ENCODE data around the gene ELN.
"Not testable (repeated sequence)": the region's sequence is repeated elsewhere in the genome, so short reads cannot be mapped to it uniquely, and the experiment has no call there.

The ELN gene

GRCh38 chr7:74027683-74028320, at the start of gene ELN:
Gene ELN, plus strand, starts transcription at chr7:74028173. Its CDS starts 15 bp downstream, at chr7:74028188.
- DNase-seq (ENCODE audit: low spot score), result peak; percentile 71

GRCh38 chr7:73978661-73979563, 49.1 kb upstream of the ELN start:
- DNase-seq (ENCODE audit: low spot score), result no peak

DNA sequence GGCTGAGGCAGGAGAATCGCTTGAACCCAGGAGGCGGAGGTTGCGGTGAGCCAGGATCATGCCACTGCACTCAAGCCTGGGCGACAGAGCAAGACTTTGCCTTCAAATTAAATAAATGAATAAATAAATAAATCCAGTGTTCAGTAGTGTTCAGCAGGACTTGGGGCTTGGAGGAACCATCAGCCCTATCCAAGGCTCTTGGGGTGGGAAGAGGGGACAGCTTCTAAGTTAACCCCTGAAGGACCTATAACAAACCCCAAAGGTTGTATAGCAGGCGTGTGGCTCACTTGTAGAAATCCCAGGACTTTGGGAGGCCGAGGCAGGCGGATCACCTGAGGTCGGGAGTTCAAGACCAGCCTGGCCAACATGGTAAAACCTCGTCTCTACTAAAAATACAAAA, 48.3 kb upstream of the ELN start:
- DNase-seq (ENCODE audit: low spot score), result not testable (repeated sequence)

DNA sequence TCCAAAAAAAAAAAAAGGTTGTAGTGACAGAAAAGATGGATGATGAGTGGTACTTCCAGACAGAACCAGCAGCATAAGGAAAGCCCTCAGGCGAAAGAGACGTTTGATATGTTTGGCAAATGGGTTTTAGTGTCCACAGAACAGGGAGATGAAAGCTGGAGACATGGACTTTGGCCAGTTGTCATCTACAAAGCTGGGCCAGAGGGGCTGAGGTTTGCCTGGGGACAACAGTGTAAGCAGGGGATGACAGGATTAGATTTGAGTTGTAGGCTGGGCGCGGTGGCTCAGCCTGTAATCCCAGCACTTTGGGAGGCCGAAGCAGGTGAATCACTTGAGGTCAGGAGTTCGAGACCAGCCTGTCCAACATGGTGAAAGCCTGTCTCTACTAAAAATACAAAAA, 47.8 kb upstream of the ELN start:
- no peak for DNase-seq (ENCODE audit: low spot score)

- DNase-seq (ENCODE audit: low spot score), result no peak
Observed at GRCh38 chr7:73981933-73982332, 46.0 kb upstream of the ELN start.

GRCh38 chr7:73983437-73984164, 44.4 kb upstream of the ELN start:
- no peak for DNase-seq (ENCODE audit: low spot score)

- DNase-seq (ENCODE audit: low spot score), result no peak
Observed at GRCh38 chr7:73984481-73985205, 43.3 kb upstream of the ELN start.

DNA sequence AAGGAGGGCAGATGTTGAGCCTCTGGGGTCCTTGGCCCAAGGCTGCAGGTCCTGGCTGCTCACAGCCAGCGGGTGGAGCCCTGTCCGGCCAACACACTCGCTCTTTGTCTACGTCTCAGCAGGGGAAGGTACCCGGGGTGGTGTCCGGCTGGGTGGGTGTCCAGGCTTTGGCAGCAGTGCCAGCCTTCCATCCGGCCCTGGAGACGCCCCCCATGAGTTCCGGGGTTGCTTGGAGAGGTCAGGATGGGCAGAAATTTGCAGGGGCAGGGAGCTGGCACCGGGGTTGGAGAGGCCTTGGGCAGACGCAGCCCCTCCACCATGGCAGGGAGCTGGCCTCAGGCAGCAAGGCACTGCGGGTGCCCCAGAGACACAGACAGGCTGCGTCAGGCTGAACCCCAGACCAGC, 42.2 kb upstream of the ELN start:
- DNase-seq (ENCODE audit: low spot score), result no peak

DNA sequence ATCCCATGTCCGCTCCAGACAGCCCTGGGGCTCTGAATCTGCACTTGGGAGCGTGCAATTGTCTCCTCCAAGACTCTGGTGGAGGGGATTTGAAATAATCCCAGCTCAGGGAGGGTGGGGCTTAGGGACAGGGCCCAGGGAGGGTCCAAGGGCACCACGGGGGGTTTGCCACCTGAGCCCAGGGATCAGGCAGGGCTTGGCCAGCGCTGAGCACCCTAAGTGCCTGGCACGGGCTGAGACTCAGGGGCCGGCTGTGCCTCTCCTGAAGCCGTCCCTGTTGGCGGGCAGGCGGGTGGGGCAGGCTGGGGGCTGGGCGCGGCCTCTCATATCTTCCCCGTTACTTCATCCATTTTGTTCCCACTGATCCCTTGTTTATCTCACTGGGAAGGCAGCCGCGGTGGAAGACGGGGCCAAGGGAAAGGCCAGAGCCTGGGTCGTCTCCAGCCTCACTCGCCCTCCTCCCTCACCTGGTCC, 41.8 kb upstream of the ELN start:
- DNase-seq (ENCODE audit: low spot score), result no peak

DNA sequence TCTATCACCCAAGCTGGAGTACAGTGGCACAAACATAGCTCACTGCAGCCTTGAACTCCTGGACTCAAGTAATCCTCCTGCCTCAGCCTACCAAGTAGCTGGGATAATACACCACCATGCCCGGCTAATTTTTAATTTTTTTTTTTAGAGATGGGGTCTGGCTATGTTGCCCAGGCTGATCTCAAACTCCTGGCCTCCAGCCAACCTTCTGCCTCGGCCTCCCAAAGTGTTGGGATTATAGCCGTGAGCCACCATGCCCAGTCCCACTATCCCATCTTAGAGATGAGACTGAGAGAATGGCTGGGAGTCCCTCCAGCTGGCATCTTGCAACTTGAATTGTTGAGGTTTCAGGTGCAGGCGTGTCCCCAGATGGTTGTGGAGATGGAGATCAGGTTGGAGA, 40.7 kb upstream of the ELN start:
- no peak for DNase-seq (ENCODE audit: low spot score)

GRCh38 chr7:73988197-73988596, 39.8 kb upstream of the ELN start:
- peak; percentile 84 for DNase-seq (ENCODE audit: low spot score)

GRCh38 chr7:73991522-73992100, 36.4 kb upstream of the ELN start:
- DNase-seq (ENCODE audit: low spot score), result no peak

DNA sequence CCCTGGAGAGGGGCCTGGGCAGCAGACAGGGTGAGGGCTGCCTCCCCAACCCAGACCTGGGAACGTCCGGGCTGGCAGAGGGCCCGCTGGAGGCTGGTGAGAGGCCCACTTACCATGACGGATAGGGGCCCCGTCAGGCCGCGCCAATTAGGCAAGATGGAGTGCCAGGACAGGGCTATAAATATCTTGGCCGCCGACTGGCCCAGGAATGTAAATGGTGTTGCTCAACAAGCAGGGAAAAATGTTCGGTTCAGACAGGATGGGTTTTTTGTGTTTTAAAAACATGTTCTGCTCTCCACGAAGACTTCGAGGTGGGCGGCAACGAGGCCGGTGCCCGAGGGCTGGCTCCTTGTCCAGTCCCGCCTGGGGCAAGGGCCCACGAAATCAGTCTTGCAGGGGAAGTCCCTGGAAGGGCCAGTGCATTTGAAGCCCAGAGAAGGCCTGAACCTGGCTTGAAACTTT, 35.8 kb upstream of the ELN start:
- no peak for DNase-seq (ENCODE audit: low spot score)

DNA sequence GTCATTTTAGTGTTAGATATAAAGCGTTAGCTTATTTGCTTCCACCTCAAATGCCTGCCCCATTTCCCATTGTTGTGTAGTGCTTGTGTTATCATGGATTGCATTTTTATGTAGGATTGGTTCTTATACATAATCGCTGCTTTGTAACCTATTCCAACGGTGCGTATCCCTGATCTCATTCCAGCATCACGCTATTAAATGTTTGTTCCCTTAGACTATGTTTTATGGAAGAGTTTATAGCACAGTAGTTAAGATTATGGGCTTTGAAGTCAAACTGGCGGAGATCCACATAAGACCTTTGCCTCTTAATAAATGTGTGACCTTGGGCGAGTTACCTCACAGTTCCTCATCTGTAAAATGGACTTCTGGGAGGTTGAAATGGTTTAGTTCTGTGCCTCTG, 34.0 kb upstream of the ELN start:
- DNase-seq (ENCODE audit: low spot score), result no peak

DNA sequence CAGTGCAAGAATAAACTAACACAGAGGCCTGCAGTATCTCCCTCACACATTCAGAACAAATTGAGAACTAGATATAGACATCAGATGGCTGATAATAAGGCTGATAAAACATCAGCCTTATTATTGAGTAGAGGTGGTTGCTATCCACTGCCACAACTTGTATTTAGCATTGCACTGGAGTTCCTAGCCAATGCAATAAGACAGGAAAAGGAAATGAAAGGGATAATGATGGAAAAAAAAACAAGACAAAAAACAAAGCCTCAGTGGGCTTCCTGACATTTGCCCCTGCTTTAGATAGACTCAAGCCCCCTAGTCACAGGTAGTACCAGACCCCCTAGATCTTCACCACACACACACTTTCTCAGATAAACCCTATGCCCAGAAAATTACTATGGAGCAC, 33.2 kb upstream of the ELN start:
- no peak for DNase-seq (ENCODE audit: low spot score)

DNA sequence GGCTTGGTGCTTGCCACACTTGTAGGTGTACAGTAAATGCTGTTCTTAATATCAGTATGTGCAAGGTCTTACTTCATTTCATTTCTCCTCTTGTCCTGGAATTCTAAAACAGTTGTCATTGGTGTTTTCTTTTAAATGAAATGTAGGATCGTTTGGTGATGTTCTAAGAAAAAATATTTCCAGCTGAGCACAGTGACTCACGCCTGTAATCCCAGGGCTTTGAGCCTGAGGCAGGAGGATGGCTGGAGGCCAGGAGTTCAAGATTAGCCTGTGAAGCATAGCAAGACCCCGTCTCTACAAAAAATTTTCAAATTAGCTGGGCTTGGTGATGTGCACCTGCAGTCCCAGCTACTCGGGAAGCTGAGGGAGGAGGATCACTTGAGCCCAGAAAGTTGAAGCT, 32.6 kb upstream of the ELN start:
- no peak for DNase-seq (ENCODE audit: low spot score)

- DNase-seq (ENCODE audit: low spot score), result no peak
Observed at GRCh38 chr7:73995821-73996511, 32.0 kb upstream of the ELN start.

DNA sequence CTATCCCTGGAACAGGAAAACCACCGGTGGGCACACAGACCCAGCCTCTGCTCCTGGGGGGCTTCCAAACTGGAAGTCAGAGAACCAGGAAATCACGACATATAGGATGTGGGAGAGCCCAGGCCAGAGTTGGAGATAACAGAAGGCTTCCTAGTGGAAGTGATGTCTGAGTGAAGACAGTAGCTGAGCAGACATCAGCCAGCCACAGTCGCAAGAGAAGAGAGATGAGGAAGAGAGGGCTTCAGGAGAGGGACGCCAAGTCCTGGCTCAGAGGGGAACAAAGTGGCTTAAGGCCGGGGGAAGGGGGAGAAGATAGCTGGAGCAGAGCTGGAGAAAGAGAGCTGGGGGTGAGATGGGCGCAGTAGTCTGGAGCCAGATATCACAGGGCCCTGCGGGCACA, 30.9 kb upstream of the ELN start:
- DNase-seq (ENCODE audit: low spot score), result no peak

DNA sequence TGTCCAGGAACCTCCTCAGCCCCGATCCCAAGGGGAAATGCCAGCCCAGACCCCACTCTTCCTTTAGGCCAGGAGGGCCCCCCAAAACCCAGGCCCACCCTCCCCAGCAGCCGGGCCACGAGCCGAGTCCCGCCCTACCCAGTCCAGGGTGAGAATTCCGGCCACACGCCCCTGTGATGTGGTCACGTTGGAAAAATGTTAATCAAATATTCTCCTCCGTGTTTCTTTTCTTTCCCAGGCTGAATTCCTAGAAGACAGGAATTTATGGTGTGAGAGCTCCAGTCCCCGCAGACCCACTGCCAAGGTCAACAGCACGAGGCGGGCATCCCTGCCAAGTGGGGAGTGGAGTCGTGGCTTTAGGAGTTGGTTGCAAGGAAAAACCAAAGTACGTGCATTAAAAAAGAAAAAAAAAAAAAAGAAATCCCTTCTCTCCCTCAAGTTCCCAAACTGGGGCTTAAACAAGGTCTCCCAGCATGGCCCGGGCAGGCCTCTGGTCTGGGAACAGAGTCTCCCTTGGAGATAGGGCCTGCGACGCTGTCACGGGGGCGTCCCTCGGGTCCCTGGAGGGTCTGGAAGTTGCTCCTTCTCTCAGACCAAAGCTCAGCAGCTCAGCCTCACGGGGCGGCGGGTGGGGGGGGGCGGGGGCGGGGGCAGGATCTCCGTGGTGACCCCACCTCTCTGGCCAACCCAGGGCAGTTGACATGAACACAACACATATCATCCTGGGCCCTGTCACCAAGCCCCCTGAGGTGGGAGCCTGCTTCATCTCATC, 28.1 kb upstream of the ELN start:
- no peak for DNase-seq (ENCODE audit: low spot score)

DNA sequence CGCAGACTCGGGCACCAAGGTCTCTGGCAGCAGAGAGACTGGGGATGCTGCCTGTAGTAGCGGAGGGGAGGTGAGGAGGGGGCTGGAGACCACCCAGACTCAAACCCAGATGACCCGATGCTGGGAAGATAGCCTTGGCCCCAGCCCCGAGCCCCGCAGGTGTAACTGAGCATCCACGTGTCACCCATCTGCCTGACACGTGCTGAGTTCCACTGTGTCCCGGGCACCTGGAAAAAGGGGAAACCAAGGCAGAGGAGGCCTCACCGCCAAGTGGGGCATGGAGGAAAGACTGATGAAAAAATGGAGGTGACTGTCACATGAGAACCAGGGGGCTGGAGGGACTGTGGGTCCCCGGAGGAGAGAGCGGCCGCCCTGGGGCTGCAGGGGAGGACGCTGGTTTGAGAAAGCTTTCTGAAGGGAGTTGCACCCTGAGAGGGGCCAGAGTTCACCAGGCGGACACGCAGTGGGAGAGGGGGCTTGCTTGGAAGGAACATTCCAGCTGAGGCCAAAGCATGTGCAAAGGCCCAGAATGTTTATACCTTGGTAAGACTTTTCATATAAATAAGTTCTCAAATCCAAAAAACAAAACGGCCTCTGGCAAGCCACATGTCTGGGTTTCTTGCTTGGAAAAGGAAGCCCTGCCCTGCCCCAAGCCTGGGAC, 27.4 kb upstream of the ELN start:
- no peak for DNase-seq (ENCODE audit: low spot score)

Measured in putamen (tissue), 1 donor.